Activated CD4-positive, alpha-beta T cell treated with anti-CD3 and anti-CD28 coated beads, Interleukin-2, amount 10 ng/mL, durations not matched to agents 7 days and 5 days (primary cell): ENCODE results near the gene EXOC3L4. TPM values are rescaled to one million over a fixed set of nuclear protein-coding genes. Genes with fewer than 3 reads are reported as not detected.

ENCODE experiments used
- CTCF ChIA-PET: fragments of 350-600 bp; sonication (Branson Sonifier 250); formaldehyde crosslinking; loops from one replicate; lab custom pipeline; 2021; ENCODE audit warnings: antibody characterized with exemption; lab: Charles Lee
- POLR2A ChIA-PET: fragments of 350-600 bp; sonication (Branson Sonifier 250); formaldehyde crosslinking; loops from one replicate; lab custom pipeline; 2021; ENCODE audit warnings: antibody characterized with exemption; lab: Charles Lee
- DNase-seq: peaks from one replicate; pipeline ENCODE4 v3.0.0-alpha.2; 2020
- H3K27ac Mint-ChIP-seq: one replicate; pipeline ENCODE4 v1.8.0; 2021; ENCODE audit warnings: mild to moderate bottlenecking, moderate library complexity, mixed read lengths
- H3K27me3 Mint-ChIP-seq: one replicate; pipeline ENCODE4 v1.8.0; 2021; ENCODE audit warnings: mixed read lengths
- H3K36me3 Mint-ChIP-seq: one replicate; pipeline ENCODE4 v1.8.0; 2021; ENCODE audit warnings: low read depth, mixed read lengths
- H3K4me1 Mint-ChIP-seq: one replicate; pipeline ENCODE4 v1.8.0; 2021; ENCODE audit warnings: mixed read lengths
- H3K4me3 Mint-ChIP-seq: one replicate; pipeline ENCODE4 v1.8.0; 2021; ENCODE audit warnings: mild to moderate bottlenecking, moderate library complexity, mixed read lengths
- H3K9me3 Mint-ChIP-seq: one replicate; pipeline ENCODE4 v1.8.0; 2021; ENCODE audit warnings: mixed read lengths
- total RNA-seq, 2 experiments: library from RNA; stranded (reverse); gene quantifications; one replicate each; pipeline ENCODE4 v1.2.3, GENCODE V29; 2021

The EXOC3L4 gene
- total RNA-seq, 2 experiments from 2014 or later, result not detected

DNA sequence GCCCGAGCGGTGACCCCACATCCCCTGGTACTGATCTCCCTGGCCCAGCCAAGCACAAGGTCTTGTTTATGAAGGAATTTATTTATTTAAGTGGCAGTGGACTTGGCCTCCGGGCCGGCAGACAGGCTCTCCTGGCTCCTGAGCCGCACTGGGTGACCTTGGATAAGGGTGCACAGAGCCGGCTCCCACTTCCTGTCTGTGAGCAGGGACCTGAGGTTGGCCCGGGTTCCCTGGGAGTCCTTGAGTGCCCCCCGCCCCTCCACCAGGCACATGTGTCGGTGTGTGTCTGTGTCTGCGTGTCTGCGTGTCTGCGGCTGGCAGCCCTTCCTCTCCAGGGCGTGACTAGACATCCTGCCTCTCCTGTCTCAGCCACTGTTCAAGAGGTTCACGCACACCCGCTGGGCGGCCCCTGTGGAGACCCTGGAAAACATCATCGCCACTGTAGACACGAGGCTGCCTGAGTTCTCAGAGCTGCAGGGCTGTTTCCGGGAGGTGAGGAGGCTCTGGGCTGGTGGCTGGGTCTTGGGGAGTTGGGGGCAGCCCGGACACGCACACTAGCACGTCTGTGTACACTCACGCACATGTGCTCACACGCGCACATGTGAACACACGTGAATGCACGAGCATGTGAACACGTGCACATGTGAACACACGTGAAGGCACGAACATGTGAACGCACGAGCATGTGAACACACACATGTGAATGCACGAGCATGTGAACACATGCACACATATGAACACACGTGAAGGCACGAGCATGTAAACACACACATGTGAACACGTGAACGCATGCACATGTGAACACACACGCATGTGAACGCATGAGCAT, 38.1 kb downstream of the EXOC3L4 start:
- no peaks in the 10 kb centered on the region for H3K27me3 Mint-ChIP-seq
- no peaks in the 10 kb centered on the region for H3K36me3 Mint-ChIP-seq
- no peak overlapping the region for H3K4me3 Mint-ChIP-seq
- no peaks in the 10 kb centered on the region for H3K9me3 Mint-ChIP-seq
- POLR2A ChIA-PET, result no interaction called here
- no peak for DNase-seq
- CTCF ChIA-PET, result no interaction called here
- no peaks in the 10 kb centered on the region for H3K4me1 Mint-ChIP-seq
- no peak overlapping the region for H3K27ac Mint-ChIP-seq

DNA sequence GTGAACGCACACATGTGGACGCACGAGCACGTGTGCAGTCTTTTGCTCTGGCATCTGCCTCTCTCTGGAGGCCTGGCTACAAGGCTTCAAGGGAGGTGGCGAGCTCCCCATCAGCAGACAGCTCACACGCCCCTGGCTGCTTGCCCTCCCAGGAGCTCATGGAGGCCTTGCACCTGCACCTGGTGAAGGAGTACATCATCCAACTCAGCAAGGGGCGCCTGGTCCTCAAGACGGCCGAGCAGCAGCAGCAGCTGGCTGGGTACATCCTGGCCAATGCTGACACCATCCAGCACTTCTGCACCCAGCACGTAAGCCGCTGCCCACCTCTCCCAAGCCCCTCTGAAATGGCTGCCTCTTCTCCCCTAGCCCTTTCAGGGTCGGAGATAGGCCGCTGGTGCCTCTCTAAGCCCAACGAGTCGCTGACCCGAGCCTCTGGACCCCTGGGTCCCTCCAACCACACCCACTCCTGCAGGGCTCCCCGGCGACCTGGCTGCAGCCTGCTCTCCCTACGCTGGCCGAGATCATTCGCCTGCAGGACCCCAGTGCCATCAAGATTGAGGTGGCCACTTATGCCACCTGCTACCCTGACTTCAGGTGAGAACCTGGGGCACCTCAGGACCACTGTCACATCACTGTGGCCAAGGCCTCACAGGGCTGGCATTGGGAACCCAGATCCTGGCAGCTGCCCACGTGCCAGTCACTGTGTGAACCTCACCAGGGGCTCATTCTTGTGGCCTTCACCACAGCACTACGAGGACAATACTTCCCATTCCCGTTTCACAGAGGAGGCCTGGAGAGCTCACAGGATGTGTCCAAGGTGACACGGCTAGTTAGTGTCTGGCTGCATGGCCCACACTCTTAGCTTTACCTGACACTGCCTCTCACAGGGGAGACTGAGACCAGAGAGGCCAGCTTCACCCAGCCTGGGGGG, 39.0 kb downstream of the EXOC3L4 start:
- Mint-ChIP-seq H3K4me1 (no peaks in the 10 kb centered on the region), H3K36me3 (no peaks in the 10 kb centered on the region), H3K27ac (no peak overlapping the region), H3K4me3 (no peak overlapping the region), H3K27me3 (no peaks in the 10 kb centered on the region), H3K9me3 (no peaks in the 10 kb centered on the region)
- CTCF ChIA-PET, result no interaction called here
- no peak for DNase-seq
- POLR2A ChIA-PET, result no interaction called here

DNA sequence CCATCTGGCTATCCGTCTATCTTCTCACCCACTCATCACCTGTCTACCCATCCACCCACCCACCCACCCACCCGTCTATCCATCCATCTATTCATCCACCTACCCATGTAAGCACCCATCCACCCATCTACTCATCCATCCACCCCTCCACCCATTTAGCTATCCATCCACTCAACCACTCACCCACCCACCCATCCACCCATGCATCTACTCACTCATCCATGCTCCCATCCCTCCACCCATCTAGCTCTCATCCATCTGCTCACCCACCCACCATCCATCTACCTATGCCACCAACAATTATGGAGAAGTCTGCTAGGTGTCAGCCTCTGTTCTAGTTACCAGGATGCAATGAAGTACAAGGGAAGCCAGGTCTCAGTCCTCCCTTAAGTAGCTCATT, 39.9 kb downstream of the EXOC3L4 start:
- no peak for DNase-seq
- no peaks in the 10 kb centered on the region for H3K27me3 Mint-ChIP-seq
- H3K9me3 Mint-ChIP-seq, result no peaks in the 10 kb centered on the region
- H3K4me1 Mint-ChIP-seq, result no peaks in the 10 kb centered on the region
- no peaks in the 10 kb centered on the region for H3K36me3 Mint-ChIP-seq
- ChIA-PET CTCF (interaction anchor here (0.6 to 0.7 kb wide), 3 partner anchors 24 to 902 kb away, joined by 3 to 4 read pairs (median 4); no protein-coding TSS in a partner anchor), POLR2A (no interaction called here)
- no peak overlapping the region for H3K27ac Mint-ChIP-seq
- no peak overlapping the region for H3K4me3 Mint-ChIP-seq

DNA sequence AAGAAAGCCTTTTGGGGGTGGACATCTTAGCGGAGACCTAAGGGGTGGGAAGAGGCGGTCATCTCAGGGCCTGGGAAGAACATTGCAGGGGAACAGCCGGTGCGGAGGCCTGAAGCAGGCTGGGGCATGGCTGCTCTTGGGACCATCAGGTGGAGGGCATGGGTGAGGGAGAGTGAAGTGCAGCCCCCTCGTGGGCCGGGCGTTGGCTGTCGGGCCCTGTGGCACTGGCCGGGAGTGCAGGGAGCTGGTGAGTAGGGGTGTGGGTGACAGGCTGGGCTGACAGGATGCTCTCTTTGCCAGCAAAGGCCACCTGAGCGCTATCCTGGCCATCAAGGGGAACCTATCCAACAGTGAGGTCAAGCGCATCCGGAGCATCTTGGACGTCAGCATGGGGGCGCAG, 40.4 kb downstream of the EXOC3L4 start:
- no peak overlapping the region for H3K4me3 Mint-ChIP-seq
- ChIA-PET POLR2A (no interaction called here), CTCF (interaction anchor here (0.6 to 0.7 kb wide), 3 partner anchors 25 to 902 kb away, joined by 3 to 4 read pairs (median 4); no protein-coding TSS in a partner anchor)
- H3K27me3 Mint-ChIP-seq, result no peaks in the 10 kb centered on the region
- H3K27ac Mint-ChIP-seq, result no peak overlapping the region
- DNase-seq, result no peak
- H3K36me3 Mint-ChIP-seq, result no peaks in the 10 kb centered on the region
- no peaks in the 10 kb centered on the region for H3K4me1 Mint-ChIP-seq
- no peaks in the 10 kb centered on the region for H3K9me3 Mint-ChIP-seq

DNA sequence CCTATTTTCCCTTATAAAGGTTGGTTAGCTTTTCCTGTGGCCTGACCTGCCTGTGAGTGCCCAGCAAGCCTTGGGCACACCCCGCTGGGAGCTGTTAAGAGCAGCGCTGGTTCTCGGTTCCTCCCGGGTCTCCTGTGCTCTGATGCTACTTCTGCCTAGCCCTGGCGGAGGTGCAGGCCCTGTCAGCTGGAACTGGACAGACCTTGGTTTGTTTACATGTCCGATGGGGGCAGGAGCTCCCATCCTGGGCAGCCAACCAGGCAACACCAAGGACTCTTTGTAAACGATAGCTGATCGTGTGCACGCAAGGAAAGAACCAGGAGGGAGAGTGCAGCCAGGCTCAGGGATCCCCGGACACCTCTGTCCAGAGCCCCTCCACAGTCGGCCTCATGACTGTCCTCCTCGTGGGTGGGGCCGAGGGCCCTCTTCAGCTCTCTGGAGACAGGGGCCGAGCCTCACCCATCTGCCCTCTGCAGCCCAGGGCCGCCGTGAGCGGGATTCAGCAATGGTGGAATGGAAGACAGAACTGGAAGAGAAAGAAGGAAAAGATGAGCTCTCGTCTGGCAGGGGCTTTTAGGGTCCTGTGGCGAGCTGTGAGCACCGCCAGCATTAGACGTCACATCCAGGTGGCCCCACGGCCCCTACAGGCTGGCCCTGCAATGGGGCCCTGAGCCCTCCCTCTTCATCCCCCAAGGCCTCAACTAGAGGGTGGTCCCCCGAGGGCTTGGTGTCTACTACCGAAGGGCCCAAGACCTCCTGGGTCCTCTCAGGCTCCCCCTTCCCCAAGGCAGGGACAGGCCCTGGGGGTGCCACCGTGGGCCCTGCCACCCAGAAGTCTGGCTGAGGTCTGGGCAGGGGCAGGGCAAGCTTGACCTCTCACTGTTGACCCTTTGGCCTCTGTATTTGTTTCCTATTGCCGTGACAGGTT, 41.1 kb downstream of the EXOC3L4 start:
- Mint-ChIP-seq H3K27me3 (no peaks in the 10 kb centered on the region), H3K4me1 (no peaks in the 10 kb centered on the region), H3K4me3 (no peak overlapping the region), H3K27ac (no peak overlapping the region), H3K9me3 (no peaks in the 10 kb centered on the region), H3K36me3 (no peaks in the 10 kb centered on the region)
- ChIA-PET POLR2A (no interaction called here), CTCF (no interaction called here)
- no peak for DNase-seq

DNA sequence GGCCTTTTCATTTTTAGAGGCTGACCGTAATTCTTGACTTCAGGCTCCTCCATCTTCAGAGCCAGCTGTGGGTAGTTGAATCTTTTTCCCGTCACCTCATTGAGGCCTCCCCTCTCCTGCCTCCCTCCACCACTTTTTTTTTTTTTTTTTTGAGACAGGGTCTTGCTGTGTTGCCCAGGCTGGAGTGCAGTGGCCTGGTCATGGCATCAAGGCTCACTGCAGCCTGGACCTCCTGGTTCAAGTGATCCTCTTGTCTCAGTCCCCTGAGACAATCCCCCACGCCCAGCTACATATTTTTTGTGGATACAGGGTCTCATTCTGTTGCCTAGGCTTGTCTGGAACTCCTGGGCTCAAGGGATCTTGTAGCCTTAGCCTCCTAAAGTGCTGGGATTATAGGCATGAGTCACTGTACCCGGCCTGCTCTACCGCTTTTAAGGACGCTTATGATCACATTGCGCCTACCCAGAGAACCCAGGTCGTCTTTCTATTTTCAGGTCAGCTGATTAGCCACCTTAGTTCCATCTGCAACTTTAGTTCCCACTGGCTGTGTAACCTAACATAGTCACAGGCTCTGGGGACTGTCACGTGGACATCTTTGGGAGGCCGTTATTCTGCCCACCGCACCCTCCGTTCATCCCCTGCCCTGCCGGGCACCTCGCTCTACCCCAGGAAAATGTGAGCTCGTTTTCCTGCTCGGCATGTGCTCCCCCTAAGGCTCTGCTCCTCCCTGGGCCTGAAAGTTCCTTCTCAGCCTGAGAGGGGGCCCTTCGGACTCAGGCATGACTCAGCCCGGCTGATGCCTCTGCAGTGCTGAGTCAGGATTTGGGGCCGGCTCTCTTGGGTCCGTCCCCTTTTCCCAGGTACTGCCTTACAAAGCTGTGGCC, 42.1 kb downstream of the EXOC3L4 start:
- Mint-ChIP-seq H3K27me3 (peaks cover 5% of the 10 kb centered on the region), H3K9me3 (no peaks in the 10 kb centered on the region), H3K4me1 (no peaks in the 10 kb centered on the region), H3K27ac (no peak overlapping the region), H3K4me3 (no peak overlapping the region), H3K36me3 (no peaks in the 10 kb centered on the region)
- POLR2A ChIA-PET, result no interaction called here
- DNase-seq, result no peak
- CTCF ChIA-PET, result interaction anchor here (0.6 kb wide), 1 partner anchor 42 kb away, joined by 3 read pairs; no protein-coding TSS in a partner anchor

DNA sequence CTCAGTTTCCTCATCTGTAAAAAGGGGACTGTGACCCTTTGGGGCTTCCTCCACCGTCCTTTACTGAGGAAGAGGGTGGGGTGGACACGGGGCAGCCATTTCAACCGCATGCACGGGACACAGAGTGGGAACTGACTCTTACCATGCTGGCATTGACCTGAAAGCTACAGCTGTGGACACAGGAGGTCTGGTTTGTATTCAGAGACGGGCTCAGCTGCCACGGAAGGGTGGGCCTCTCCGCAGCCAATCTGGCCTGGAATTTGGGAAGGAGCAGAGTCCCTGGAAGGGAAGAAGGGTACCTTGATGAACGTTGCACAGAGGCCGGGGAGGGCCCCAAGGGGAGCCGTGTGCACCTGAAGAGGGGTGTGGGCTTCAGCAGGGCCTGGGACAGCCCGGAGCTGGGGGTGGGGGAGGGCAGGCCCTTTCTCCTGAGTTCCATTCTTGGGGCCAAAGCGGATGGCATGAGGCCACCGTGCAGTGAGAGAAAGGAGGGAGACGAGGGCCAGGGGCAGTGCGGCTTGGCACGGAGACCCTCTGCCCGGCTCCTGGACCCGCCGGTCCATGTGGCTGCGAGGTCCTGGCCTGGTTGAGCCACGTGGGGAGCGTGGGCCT, 43.3 kb downstream of the EXOC3L4 start:
- ChIA-PET POLR2A (no interaction called here), CTCF (interaction anchor here (0.6 kb wide), 1 partner anchor 41 kb away, joined by 3 read pairs; no protein-coding TSS in a partner anchor)
- DNase-seq, result no peak
- H3K9me3 Mint-ChIP-seq, result no peaks in the 10 kb centered on the region
- no peak overlapping the region for H3K4me3 Mint-ChIP-seq
- H3K4me1 Mint-ChIP-seq, result no peaks in the 10 kb centered on the region
- H3K27me3 Mint-ChIP-seq, result peaks cover 6% of the 10 kb centered on the region
- no peaks in the 10 kb centered on the region for H3K36me3 Mint-ChIP-seq
- no peak overlapping the region for H3K27ac Mint-ChIP-seq

DNA sequence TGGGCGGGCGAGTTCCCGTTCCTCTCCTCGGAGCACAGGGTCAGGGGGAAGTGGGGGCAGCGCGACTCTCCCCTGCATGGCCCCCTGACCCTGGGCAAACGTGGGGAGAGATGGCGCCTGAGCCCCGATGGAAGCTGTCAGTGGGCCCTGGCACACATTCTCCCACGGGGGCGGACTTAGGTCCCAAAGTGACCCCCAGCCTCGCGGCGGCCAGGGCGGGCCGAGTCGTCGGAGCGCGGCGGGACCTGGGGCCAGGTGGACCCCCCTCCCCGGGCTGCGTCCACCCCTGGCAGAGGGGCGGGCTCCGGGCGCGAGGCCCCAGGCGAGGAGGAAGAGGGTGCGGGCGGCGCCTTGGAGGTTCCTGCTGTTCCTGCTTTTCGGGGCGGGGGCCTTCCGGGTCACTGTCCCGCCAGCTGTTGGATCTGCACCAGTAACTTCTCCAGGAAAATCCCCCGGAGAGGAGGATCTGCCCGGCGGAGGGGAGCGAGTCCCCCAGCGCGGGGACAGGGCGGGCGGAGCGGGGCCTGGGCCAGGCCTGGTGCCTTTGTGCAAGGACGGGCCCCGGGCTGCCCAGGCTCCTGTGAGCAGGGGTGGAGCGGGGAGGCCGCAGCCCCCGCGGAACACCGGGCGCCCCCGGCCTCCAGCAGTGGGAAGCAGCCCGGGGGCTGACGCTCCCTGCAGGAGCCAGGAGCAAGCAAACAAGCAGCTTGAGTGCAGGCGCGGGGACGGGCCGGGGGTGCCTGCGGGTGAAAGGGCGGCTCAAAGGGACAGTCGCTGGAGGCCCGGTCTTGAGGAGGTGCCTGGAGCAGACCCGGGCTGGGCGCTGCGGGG, 44.0 kb downstream of the EXOC3L4 start:
- ChIA-PET CTCF (no interaction called here), POLR2A (no interaction called here)
- Mint-ChIP-seq H3K4me3 (no peak overlapping the region), H3K27me3 (peaks cover 6% of the 10 kb centered on the region), H3K36me3 (no peaks in the 10 kb centered on the region), H3K9me3 (no peaks in the 10 kb centered on the region), H3K4me1 (no peaks in the 10 kb centered on the region), H3K27ac (no peak overlapping the region)
- no peak for DNase-seq

DNA sequence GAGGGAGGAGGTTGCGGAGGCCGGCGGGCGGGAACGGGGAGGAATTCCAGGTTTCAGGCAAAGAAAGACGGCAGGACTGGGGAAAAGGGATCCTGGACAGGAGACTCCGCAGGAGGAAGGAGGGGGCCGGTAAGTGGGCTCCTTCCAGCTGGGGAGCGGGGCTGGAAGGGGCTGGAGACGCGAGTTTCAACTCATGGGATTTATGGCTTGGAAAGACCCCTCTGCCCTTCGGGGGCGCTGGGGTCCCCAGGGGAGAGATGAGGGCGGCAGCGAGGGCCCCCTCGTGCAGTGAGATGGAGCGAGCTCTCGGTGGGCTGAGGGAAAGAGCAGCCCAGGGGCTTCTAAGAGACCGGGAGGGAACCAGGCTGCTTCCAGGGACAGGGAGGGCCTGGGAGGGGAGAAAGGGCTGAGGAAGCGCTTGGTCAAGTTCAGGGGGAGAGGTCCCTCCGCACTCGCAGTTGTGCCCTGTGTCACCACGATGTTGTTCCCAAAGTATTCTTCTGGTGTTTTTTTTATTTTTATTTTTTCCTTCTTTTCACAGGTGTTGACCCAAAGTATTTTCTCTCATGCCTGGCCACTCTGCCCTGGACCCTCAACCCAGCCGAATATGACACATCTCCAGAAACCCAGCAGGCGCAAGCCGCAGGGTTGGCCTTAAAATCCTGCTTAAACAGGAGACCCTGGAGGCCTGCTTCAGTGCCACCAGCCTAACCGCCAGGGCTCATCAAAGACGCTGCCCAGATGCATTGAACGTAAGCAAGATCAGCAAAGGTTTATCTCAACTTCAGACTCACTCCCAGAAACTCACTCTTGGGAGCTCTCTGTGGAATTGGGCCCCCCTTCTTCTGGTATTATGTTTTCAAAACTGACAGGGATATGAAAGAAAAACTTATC, 44.9 kb downstream of the EXOC3L4 start:
- no peak for DNase-seq
- H3K4me3 Mint-ChIP-seq, result no peak overlapping the region
- no peaks in the 10 kb centered on the region for H3K4me1 Mint-ChIP-seq
- H3K27ac Mint-ChIP-seq, result no peak overlapping the region
- no peaks in the 10 kb centered on the region for H3K36me3 Mint-ChIP-seq
- POLR2A ChIA-PET, result no interaction called here
- peaks cover 6% of the 10 kb centered on the region for H3K27me3 Mint-ChIP-seq
- no peaks in the 10 kb centered on the region for H3K9me3 Mint-ChIP-seq
- CTCF ChIA-PET, result no interaction called here
